K562 (cell line): ENCODE data around the gene SDF4. TPM values are rescaled to one million over a fixed set of nuclear protein-coding genes. Genes with fewer than 3 reads are reported as not detected.
A peak's percentile ranks its signal among the peaks of the same experiment; 100 is the strongest.

ENCODE experiments used
- AFF4 ChIP-seq: sonication (generic); formaldehyde crosslinking; IDR thresholded peaks from 2 replicates; pipeline ENCODE4 v1.8.0; 2023; ENCODE audit warnings: mild to moderate bottlenecking, missing genetic modification reagents
- DMBX1 ChIP-seq: fragments of 250-450 bp; sonication (Bioruptor Pico); IDR thresholded peaks from 2 replicates; pipeline ENCODE4 v1.8.0; 2022; ENCODE audit warnings: inconsistent platforms, mild to moderate bottlenecking, moderate library complexity, borderline replicate concordance
- ETV1 ChIP-seq: fragments of 450-650 bp; conservative IDR thresholded peaks from 2 replicates; pipeline ENCODE4 v1.6.1; 2016; ENCODE audit warnings: missing genetic modification characterization, control low read depth, low read depth, missing compliant biosample characterization
- FOXJ2 ChIP-seq: fragments of 200-800 bp; sonication (Bioruptor generic); IDR thresholded peaks from 2 replicates; pipeline ENCODE4 v1.6.1; 2016; ENCODE audit warnings: missing genetic modification characterization, missing compliant biosample characterization
- FOXK2 ChIP-seq, 2 experiments: fragments of 450-650 bp; IDR thresholded peaks in 1 of 2; conservative IDR thresholded peaks in 1 of 2; 2 replicates each; pipeline ENCODE4 v1.6.1; 2016; ENCODE audit warnings: low read depth in 2 of 2, mild to moderate bottlenecking in 1 of 2
- FOXP4 ChIP-seq: sonication (generic); formaldehyde crosslinking; IDR thresholded peaks from 2 replicates; pipeline ENCODE4 v1.8.0; 2022; ENCODE audit warnings: mild to moderate bottlenecking, missing genetic modification reagents, borderline replicate concordance
- GTF2F1 ChIP-seq: IDR thresholded peaks from 2 replicates; pipeline ENCODE4 v1.6.1; 2011; ENCODE audit warnings: low read depth, low read length, improper control_type of control experiment
- HDAC2 ChIP-seq: fragments of 450-650 bp; IDR thresholded peaks from 2 replicates; pipeline ENCODE4 v1.6.1; 2016; ENCODE audit warnings: mild to moderate bottlenecking
- KLF6 ChIP-seq: fragments of 250-450 bp; sonication (Bioruptor Pico); IDR thresholded peaks from 2 replicates; pipeline ENCODE4 v1.4.0; 2020; ENCODE audit warnings: mild to moderate bottlenecking, moderate library complexity, borderline replicate concordance
- MAFG ChIP-seq: fragments of 450-650 bp; conservative IDR thresholded peaks from 2 replicates; pipeline ENCODE4 v1.6.1; 2016; ENCODE audit warnings: missing genetic modification characterization, missing compliant biosample characterization
- ZBTB8A ChIP-seq: fragments of 450-650 bp; IDR thresholded peaks from 2 replicates; pipeline ENCODE4 v1.6.1; 2018; ENCODE audit warnings: mild to moderate bottlenecking, moderate library complexity; ENCODE audit not compliant: partially characterized antibody
- ZNF318 ChIP-seq, 2 experiments: fragments of 450-650 bp; IDR thresholded peaks; 2 replicates each; pipeline ENCODE4 v1.6.1; 2016; ENCODE audit warnings: mild to moderate bottlenecking in 2 of 2, borderline replicate concordance in 1 of 2, low read depth in 1 of 2, moderate library complexity in 1 of 2
- polyA plus RNA-seq, 8 experiments: library from polyadenylated mRNA; depleted of rRNA in 4 of 8; stranded (reverse) in 5 of 8; unstranded in 3 of 8; fragments of >200 nt; fragmentation: Nextera tagmentation in 2 of 8; fragmentation: Illumina TruSeq in 1 of 8; extraction: Ambion mirVana in 2 of 8; extraction: Trizol in 1 of 8; gene quantifications; 2 replicates each; pipeline versions ENCODE4 v1.2.1 to v1.2.3, GENCODE V29; 2011 to 2014; ENCODE audit warnings: inconsistent platforms in 1 of 8, missing spikeins in 1 of 8
- total RNA-seq, 7 experiments: library from RNA; depleted of rRNA in 6 of 7; stranded (reverse); fragments of >200 nt in 6 of 7; fragmentation: Illumina TruSeq in 2 of 7; extraction: Trizol in 2 of 7; gene quantifications; 2 replicates each; pipeline versions ENCODE4 v1.2.1 to v1.2.3, GENCODE V29; 2011 to 2021; ENCODE audit warnings: low replicate concordance in 1 of 7

Gene SDF4
- total and polyA plus RNA-seq, 9 of the 15 experiments (the other 6 are each of a cell fraction or from before 2014, with no cell fraction given) = 0.35 to 160 (median 65.2) TPM

- TF ChIP-seq GTF2F1 (no peak), FOXJ2 (tag) (no peak), AFF4 (no peak), ZBTB8A (no peak), ETV1 (no peak; the same call in 1 of the 2 replicates), DMBX1 (CRISPR knock-in tag) (no peak), ZNF318 (IDR thresholded peaks at IDR 0.05; ENCODE audit: borderline replicate concordance in 1 of 2, low read depth in 1 of 2) (no peak), FOXP4 (no peak), FOXK2 (conservative IDR thresholded peaks at IDR 0.05 in 1 of 2, IDR thresholded peaks at IDR 0.05 in 1 of 2; ENCODE audit: low read depth in 2 of 2) (no peak; a peak in 1 of 4 replicates), KLF6 (no peak), MAFG (tag) (no peak), HDAC2 (0 out of 2 replicates have a peak, but pooled peaks have one; percentile 51)
Measured at GRCh38 chr1:1273512-1274298, 41.9 kb upstream of the SDF4 start, which contains the start of gene UBE2J2 (continued).
